Nephron (organoid): ENCODE data around the gene RIMKLB.
"Not testable (repeated sequence)": the region's sequence is repeated elsewhere in the genome, so short reads cannot be mapped to it uniquely, and the experiment has no call there.

Experiments
- H3K27ac Mint-ChIP-seq, 3 experiments: 2 replicates each; pipeline ENCODE4 v1.8.0; 2020; ENCODE audit warnings: mixed read lengths in 3 of 3, mild to moderate bottlenecking in 2 of 3, moderate library complexity in 1 of 3
- H3K27me3 Mint-ChIP-seq: 2 replicates; pipeline ENCODE4 v1.8.0; 2021; ENCODE audit warnings: low read depth, mild to moderate bottlenecking, moderate library complexity, mixed read lengths
- H3K36me3 Mint-ChIP-seq: 2 replicates; pipeline ENCODE4 v1.8.0; 2020; ENCODE audit warnings: low read depth, mixed read lengths
- H3K4me1 Mint-ChIP-seq: 2 replicates; pipeline ENCODE4 v1.8.0; 2020; ENCODE audit warnings: mixed read lengths
- H3K4me3 Mint-ChIP-seq, 3 experiments: 2 replicates each; pipeline ENCODE4 v1.8.0; 2020; ENCODE audit warnings: mild to moderate bottlenecking in 3 of 3, mixed read lengths in 3 of 3, moderate library complexity in 2 of 3
- H3K9me3 Mint-ChIP-seq: 2 replicates; pipeline ENCODE4 v1.8.0; 2020; ENCODE audit warnings: mixed read lengths
- TF ChIP-seq, protein P1 (sequence below), 3 experiments: fragments of 200-600 bp; sonication (generic); IDR thresholded peaks; one replicate each; pipeline ENCODE4 v1.5.0; 2021; ENCODE audit warnings: antibody characterized with exemption in 3 of 3; ENCODE audit not compliant: unreplicated experiment in 3 of 3

Gene RIMKLB

DNA sequence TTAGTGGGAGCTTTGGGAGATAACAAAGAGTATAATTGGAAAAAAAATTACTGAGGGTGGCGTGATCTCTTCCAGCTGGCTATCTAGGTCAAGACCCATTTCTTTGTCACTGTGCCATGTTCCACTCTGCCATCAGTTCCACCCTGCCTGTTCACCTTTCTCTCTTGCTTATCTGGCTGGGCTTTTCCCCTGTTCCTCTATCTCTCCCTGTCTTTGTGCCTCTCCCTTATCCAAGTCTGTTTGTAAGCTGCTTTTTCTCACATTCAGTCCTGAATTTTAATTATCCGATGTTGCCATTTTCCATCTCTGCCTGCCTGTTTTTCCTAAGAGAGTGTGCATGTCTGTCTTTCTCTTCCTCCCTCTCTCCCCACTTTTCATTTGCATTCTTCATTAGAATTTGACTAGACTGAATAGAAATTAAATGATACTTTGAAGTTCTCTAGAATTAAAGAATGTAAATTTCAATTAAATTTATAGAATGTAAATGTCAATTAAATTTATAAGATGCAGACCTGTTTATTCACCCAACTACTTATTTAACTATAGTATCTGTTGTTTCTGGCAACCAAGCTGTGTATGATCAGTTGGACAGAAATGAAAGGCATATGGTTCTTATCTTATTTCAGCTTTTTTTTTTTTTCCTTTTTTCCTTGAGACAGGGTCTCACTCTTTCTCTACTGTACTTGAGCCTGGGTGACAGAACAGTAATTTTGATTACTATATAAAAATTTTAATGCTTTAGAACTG is 83.8 kb downstream of the RIMKLB start:
- no peaks in the 10 kb centered on the region for H3K27me3 Mint-ChIP-seq
- H3K4me1 Mint-ChIP-seq = peaks cover 5% of the 10 kb centered on the region
- H3K36me3 Mint-ChIP-seq = peaks cover 12% of the 10 kb centered on the region
- TF ChIP-seq, protein P1, sequence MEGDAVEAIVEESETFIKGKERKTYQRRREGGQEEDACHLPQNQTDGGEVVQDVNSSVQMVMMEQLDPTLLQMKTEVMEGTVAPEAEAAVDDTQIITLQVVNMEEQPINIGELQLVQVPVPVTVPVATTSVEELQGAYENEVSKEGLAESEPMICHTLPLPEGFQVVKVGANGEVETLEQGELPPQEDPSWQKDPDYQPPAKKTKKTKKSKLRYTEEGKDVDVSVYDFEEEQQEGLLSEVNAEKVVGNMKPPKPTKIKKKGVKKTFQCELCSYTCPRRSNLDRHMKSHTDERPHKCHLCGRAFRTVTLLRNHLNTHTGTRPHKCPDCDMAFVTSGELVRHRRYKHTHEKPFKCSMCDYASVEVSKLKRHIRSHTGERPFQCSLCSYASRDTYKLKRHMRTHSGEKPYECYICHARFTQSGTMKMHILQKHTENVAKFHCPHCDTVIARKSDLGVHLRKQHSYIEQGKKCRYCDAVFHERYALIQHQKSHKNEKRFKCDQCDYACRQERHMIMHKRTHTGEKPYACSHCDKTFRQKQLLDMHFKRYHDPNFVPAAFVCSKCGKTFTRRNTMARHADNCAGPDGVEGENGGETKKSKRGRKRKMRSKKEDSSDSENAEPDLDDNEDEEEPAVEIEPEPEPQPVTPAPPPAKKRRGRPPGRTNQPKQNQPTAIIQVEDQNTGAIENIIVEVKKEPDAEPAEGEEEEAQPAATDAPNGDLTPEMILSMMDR (IDR thresholded peaks at IDR 0.05; ENCODE audit: unreplicated experiment in 3 of 3) = no peak
- no peak overlapping the region for H3K4me3 Mint-ChIP-seq
- peak overlapping the region in 2 of 3 experiments; percentile 6 to 12 for H3K27ac Mint-ChIP-seq
- no peaks in the 10 kb centered on the region for H3K9me3 Mint-ChIP-seq

GRCh38 chr12:8784290-8784888 is 86.6 kb downstream of the RIMKLB start:
- Mint-ChIP-seq H3K36me3 (peaks cover 8% of the 10 kb centered on the region), H3K27ac (no peak overlapping the region), H3K4me1 (peaks cover 11% of the 10 kb centered on the region), H3K9me3 (peaks cover 2% of the 10 kb centered on the region), H3K27me3 (peaks cover 10% of the 10 kb centered on the region), H3K4me3 (no peak overlapping the region)
- TF ChIP-seq, protein P1 (IDR thresholded peaks at IDR 0.05; ENCODE audit: unreplicated experiment in 3 of 3) = no peak

- H3K27ac Mint-ChIP-seq = no peak overlapping the region
- H3K9me3 Mint-ChIP-seq = peaks cover 2% of the 10 kb centered on the region
- H3K4me1 Mint-ChIP-seq = peaks cover 11% of the 10 kb centered on the region
- peaks cover 8% of the 10 kb centered on the region for H3K36me3 Mint-ChIP-seq
- H3K4me3 Mint-ChIP-seq = no peak overlapping the region
- H3K27me3 Mint-ChIP-seq = peaks cover 21% of the 10 kb centered on the region
- TF ChIP-seq, protein P1 (IDR thresholded peaks at IDR 0.05; ENCODE audit: unreplicated experiment in 3 of 3) = no peak
These were observed 87.7 kb downstream of the RIMKLB start for GRCh38 chr12:8785499-8785898.

DNA sequence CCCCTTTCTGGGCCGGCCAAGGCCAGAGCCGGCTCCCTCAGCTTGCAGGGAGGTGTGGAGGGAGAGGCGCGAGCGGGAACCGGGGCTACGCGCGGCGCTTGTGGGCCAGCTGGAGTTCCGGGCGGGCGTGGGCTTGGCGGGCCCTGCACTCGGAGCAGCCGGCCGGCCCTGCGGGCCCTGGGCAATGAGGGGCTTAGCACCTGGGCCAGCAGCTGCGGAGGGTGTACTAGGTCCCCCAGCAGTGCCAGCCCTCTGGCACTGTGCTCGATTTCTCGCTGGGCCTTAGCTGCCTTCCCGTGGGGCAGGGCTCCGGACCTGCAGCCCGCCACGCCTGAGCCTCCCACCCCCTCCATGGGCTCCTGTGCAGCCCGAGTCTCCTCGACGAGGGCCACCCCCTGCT is 89.4 kb downstream of the RIMKLB start:
- not testable (repeated sequence) for H3K27ac Mint-ChIP-seq, H3K4me1 Mint-ChIP-seq, H3K4me3 Mint-ChIP-seq, H3K9me3 Mint-ChIP-seq
- H3K27me3 Mint-ChIP-seq = peaks cover 23% of the 10 kb centered on the region
- H3K36me3 Mint-ChIP-seq = peaks cover 15% of the 10 kb centered on the region

DNA sequence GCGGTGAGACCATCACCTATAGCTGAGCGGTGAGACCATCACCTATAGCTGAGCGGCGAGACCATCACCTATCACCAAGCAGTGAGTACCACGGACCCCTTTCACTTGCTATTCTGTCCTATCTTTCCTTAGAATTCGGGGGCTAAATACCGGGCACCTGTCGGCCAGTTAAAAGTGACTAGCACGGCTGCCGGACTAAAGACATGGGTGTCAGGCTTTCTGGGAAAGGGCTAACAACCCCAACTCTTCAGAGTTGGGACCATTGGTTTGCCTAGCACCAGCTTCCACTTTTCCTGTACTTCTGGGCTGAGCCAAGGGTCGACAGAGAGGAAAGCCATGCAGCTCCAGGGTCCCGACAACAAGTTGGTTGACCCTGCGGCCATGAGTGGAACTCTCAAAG is 90.9 kb downstream of the RIMKLB start:
- peak overlapping the region; percentile 83 to 85 (median 85) for H3K4me3 Mint-ChIP-seq
- H3K9me3 Mint-ChIP-seq, H3K27ac Mint-ChIP-seq, H3K4me1 Mint-ChIP-seq: not testable (repeated sequence)
- peaks cover 24% of the 10 kb centered on the region for H3K36me3 Mint-ChIP-seq
- peaks cover 23% of the 10 kb centered on the region for H3K27me3 Mint-ChIP-seq

GRCh38 chr12:8789341-8790013 is 91.7 kb downstream of the RIMKLB start:
- not testable (repeated sequence) for H3K9me3 Mint-ChIP-seq, H3K27ac Mint-ChIP-seq, H3K4me1 Mint-ChIP-seq
- H3K36me3 Mint-ChIP-seq = peaks cover 31% of the 10 kb centered on the region
- H3K27me3 Mint-ChIP-seq = peaks cover 23% of the 10 kb centered on the region
- H3K4me3 Mint-ChIP-seq = peak overlapping the region; percentile 83 to 85 (median 85)

DNA sequence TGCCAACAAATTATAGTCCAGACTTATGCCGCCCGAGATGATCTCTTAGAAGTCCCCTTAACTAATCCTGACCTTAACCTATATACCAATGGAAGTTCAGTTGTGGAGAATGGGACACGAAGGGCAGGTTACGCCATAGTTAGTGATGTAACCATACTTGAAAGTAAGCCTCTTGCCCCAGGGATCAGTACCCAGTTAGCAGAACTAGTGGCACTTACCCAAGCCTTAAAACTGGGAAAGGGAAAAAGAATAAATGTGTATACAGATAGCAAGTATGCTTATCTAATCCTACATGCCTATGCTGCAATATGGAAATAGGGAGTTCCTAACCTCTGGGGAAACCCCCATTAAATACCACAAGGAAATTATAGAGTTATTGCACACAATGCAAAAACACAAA is 95.4 kb downstream of the RIMKLB start:
- not testable (repeated sequence) for H3K4me3 Mint-ChIP-seq, H3K4me1 Mint-ChIP-seq, H3K27ac Mint-ChIP-seq
- peaks cover 19% of the 10 kb centered on the region for H3K9me3 Mint-ChIP-seq
- H3K36me3 Mint-ChIP-seq = peaks cover 47% of the 10 kb centered on the region
- peaks cover 23% of the 10 kb centered on the region for H3K27me3 Mint-ChIP-seq

DNA sequence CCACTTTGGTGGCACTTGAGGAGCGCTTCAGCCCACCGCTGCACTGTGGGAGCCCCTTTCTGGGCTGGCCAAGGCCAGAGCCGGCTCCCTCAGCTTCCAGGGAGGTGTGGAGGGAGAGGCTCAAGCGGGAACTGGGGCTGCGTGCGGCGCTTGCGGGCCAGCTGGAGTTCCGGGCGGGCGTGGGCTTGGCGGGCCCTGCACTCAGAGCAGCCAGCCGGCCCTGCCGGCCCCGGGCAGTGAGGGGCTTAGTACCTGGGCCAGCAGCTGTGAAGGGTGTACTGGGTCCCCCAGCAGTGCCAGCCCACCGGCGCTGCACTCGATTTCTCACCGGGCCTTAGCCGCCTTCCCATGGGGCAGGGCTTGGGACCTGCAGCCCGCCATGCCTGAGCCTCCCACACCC is 96.8 kb downstream of the RIMKLB start:
- H3K4me1 Mint-ChIP-seq, H3K4me3 Mint-ChIP-seq, H3K27ac Mint-ChIP-seq: not testable (repeated sequence)
- peaks cover 11% of the 10 kb centered on the region for H3K27me3 Mint-ChIP-seq
- H3K36me3 Mint-ChIP-seq = peaks cover 47% of the 10 kb centered on the region
- peaks cover 21% of the 10 kb centered on the region for H3K9me3 Mint-ChIP-seq
